Glomerular visceral epithelial cell (primary cell): ENCODE measurements around the gene HAUS2.

Experiments used
- DNase-seq: peaks from one replicate; pipeline ENCODE4 v3.0.0-alpha.2; 2016; ENCODE audit errors: extremely low spot score

HAUS2 gene

DNA sequence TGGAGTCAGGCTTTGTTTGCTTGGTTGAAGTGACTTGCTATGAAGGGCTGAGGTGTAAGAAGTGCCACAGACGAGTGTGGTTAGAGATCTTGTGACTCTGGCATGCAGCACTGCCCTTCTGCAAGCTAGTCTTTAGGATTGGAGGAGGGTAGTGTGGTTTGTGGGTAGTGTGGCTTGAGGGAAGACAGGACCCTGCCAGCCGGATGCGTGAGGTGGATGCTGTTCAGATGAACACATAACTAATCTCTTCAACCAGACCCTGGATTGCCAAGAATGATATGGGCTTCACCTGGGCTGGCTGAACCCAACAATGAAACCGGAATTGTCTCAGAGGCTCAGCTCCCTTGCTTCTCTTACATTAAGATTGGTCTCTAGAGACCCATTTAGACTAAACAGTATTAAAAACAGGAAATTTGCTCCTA is 59.5 kb downstream of the HAUS2 start:
- DNase-seq: peak; percentile 91

DNA sequence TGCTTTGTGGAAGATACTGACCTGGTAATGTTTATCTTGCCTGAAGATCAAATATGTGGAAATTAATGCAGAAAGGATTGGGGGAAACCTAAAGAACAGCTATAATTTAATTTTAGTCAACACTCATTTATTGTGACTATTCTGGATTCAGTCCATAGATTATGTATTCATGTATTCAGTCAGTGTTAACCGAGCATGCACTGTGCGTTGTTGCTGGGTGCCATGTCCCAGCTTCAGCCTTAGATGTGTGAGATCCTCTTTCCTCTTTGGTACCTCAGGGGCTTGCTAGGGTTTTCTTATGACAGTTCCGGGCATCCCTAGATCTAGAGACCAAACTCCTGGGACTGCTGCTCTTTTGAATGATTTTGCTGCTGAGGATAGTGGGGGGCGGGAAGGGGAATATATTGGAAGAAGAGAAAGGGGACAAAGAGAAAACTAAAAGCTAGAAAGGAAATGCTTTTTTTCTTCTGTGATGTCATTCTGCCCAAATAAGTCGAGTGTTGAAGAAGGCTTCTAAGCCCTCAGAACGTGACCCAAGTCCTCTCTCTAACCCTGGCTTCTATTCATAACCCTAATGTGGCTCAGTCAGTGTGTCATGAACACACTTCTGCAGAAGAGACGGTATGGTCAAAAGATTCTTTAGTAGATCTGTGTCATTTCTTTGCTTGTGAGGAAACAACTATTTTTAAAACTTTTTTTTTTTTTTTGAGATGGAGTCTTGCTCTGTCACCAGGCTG is 60.3 kb downstream of the HAUS2 start:
- DNase-seq: no peak

DNA sequence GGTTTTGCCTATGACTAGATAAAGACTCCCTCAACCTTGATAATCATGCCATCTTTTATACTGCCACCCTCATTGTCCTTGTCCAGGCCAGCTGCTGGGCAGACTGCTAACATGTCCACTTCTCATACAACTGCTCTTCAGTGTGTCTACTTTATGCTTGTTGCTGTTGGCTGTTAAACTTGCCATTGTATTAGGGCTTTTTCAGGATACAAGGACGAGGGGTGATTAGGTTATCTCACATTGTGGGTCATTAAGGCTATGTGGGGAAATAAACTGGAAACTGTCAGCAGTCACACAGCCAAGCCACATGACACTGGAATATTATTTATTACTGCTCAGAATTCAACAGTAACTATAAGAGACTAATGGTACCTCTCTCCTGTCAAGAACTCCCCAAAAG is 62.9 kb downstream of the HAUS2 start:
- DNase-seq: no peak

DNA sequence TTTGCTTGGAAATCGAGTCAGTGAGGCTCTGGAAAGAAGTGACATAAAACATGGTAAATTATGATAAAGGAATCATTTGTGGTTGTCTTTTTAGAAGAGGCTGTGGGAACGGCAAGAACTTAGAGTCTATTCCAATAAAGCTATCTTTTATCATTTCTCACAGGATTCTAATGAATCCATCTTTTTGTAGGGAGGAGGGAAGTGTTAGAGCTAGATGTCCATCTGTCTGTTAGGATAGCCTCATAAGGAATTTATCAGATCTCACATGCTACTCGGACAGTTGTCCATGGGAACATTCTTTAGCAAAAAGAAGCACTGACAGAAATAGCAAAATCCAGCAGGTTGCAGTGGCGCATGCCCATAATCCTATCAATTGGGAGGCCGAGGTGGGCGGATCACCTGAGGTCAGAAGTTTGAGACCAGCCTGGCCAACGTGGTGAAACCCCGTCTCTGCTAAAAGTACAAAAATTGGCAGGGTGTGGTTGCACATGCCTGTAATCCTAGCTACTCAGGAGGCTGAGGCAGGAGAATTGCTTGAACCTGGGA is 63.8 kb downstream of the HAUS2 start:
- DNase-seq: no peak

DNA sequence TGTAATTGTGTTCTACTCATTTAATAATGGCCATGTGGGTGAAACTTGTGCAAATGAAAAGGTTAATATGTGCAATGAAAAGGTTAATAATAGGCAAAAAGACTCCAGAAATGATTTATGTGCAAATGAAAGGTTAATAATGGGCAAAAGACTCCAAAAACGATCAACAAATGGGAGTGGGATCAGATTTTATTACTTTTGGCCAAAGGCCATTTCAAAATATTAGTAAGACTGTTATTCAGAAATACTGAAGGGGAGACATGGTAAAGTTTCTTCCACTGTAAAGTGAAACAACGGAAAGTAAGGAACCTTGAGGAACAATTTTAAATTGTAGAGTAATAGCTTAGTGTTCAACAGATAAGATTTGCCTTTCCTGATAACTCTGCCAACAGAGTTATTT is 67.5 kb downstream of the HAUS2 start:
- no peak for DNase-seq
